Stimulated activated naive CD8-positive, alpha-beta T cell treated with anti-CD3 and anti-CD28 coated beads, Interleukin-15, Interleukin-2, amounts not matched to agents 100 U/mL and 50 U/mL, for 24 hours (primary cell): Measurements from ENCODE around the gene TAF11L14.
"Not testable (repeated sequence)": the region's sequence is repeated elsewhere in the genome, so short reads cannot be mapped to it uniquely, and the experiment has no call there.

ENCODE experiments used
- ATAC-seq: fragments of 150-1000 bp; cut with Tn5 transposase; one replicate; pipeline ENCODE4 v1.10.0; 2021
- DNase-seq: peaks from one replicate; pipeline ENCODE4 v3.0.0; 2021

The TAF11L14 gene

GRCh38 chr5:17634160-17634559 lies at the start of gene TAF11L14:
TAF11L14 (plus strand) TSS chr5:17634460.
- ATAC-seq (no peak), DNase-seq (no peak)

- not testable (repeated sequence) for DNase-seq, ATAC-seq
Measured at GRCh38 chr5:17585658-17586057, 48.6 kb upstream of the TAF11L14 start, which contains the start of gene TAF11L7. TAF11L7 (minus strand) TSS chr5:17585758.

GRCh38 chr5:17590860-17591259 lies 43.4 kb upstream of the TAF11L14 start, which contains the start of gene TAF11L8:
TAF11L8 (minus strand) TSS chr5:17590960.
- not testable (repeated sequence) for ATAC-seq, DNase-seq

DNA sequence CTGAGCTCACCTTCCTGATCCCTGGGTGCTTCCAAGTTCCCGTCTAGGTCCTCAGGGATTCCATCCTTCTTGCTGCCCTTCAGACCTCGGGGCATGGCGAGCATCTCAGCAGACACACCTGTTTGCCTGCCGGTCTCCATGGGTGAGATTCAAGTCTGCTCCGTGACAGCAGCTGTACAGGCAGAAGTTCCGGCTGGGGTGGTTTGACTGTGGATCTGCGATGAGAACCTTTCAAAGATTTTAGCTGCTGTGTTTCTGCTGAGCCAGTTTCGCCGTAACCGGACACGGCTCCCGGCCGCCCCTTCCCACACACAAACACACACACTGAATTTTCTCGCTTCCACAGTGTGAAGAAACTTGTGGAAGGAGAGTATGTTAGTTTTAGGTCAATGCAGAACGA lies 40.0 kb upstream of the TAF11L14 start, which contains the start of gene TAF11L9:
TAF11L9 (minus strand) TSS at position 140 of the 400 bp plus-strand sequence.
- not testable (repeated sequence) for DNase-seq, ATAC-seq

DNA sequence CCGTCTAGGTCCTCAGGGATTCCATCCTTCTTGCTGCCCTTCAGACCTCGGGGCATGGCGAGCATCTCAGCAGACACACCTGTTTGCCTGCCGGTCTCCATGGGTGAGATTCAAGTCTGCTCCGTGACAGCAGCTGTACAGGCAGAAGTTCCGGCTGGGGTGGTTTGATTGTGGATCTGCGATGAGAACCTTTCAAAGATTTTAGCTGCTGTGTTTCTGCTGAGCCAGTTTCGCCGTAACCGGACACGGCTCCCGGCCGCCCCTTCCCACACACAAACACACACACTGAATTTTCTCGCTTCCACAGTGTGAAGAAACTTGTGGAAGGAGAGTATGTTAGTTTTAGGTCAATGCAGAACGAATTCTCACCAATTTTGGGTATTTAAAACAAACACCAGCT lies 36.5 kb upstream of the TAF11L14 start, which contains the start of gene TAF11L10:
TAF11L10 (minus strand) TSS at position 101 of the 400 bp plus-strand sequence.
- not testable (repeated sequence) for DNase-seq, ATAC-seq

DNA sequence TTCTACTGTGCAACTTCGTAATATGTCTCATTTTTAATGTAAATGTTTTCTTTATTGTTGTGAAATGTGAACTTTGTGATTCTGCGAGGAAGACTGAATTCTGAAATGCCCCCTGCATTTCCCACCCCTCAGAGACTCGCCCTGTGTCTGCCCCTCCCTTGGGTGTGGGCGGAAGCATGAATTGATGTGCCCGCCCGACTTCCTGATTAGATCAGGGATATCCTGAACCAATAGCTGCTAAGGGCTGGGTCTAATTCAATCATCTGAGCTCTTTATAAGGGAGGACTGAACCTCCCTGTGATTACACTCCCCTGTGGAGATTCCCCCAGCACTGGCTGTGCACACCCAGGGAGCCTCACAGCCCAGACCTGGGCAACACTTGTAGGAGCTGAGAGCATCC lies 30.4 kb upstream of the TAF11L14 start, which contains the start of gene TAF11L11:
TAF11L11 (plus strand) TSS at position 304 of the 400 bp plus-strand sequence.
- not testable (repeated sequence) for ATAC-seq, DNase-seq

DNA sequence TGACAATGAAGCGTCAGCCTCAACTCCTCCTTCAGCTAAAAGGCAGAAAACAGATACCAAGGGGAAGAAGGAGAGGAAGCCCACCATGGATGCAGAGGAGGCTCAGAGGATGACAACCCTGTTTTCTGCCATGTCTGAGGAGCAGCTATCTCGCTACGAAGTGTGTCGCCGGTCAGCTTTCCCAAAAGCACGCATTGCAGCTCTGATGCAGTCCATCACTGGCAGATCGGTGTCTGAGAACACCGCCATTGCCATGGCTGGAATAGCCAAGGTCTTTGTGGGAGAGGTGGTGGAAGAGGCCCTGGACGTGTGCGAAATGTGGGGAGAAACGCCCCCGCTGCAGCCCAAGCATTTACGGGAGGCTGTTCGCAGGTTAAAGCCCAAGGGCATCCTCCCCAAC lies 29.3 kb upstream of the TAF11L14 start:
- no peak for DNase-seq
- ATAC-seq: no peak

GRCh38 chr5:17607461-17607860 lies 26.8 kb upstream of the TAF11L14 start:
- not testable (repeated sequence) for ATAC-seq, DNase-seq

DNA sequence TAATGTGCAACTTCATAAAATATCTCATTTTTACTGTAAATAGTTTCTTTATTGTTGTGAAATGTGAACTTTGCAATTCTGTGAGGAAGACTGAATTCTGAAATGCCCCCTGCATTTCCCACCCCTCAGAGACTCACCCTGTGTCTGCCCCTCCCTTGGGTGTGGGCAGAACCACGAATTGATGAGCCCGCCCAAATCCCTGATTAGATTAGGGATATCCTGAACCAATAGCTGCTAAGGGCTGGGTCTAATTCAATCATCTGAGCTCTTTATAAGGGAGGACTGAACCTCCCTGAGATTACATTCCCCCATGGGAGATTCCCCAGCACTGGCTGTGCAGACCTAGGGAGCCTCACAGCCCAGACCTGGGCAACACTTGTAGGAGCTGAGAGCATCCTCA lies 24.2 kb upstream of the TAF11L14 start, which contains the start of gene TAF11L12:
TAF11L12 (plus strand) TSS at position 301 of the 400 bp plus-strand sequence.
- not testable (repeated sequence) for DNase-seq, ATAC-seq

GRCh38 chr5:17614872-17615605 lies 19.2 kb upstream of the TAF11L14 start:
- no peak for DNase-seq
- ATAC-seq: no peak

- no peak for DNase-seq
- no peak for ATAC-seq
Measured at GRCh38 chr5:17619354-17619753, 14.9 kb upstream of the TAF11L14 start.

DNA sequence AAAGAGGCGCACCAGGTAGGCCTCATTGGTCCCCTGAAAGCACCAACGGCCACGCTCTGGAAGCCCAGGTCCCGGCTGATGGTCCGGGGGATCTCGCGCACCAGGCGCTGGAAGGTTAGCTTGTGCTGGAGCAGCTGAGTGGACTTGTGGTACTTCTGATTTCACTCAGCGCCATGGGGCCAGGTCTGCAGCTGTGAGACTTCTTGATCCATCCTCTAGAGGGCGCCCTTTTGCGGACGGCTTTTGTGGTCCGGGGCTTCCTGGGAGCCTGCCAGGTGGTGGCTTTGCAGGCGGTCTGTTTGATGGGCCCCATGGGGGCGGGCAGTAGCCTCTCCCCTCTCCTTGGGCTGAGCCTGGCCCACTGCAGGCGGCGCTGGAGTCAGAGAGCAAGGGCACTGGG lies 13.6 kb upstream of the TAF11L14 start:
- ATAC-seq: no peak
- DNase-seq: no peak

- ATAC-seq (no peak), DNase-seq (no peak)
Measured at GRCh38 chr5:17625686-17626085, 8.6 kb upstream of the TAF11L14 start.

- DNase-seq, ATAC-seq: not testable (repeated sequence)
Measured at GRCh38 chr5:17631788-17632187, 2.5 kb upstream of the TAF11L14 start, which contains the start of gene TAF11L13. TAF11L13 (plus strand) TSS chr5:17632088.

DNA sequence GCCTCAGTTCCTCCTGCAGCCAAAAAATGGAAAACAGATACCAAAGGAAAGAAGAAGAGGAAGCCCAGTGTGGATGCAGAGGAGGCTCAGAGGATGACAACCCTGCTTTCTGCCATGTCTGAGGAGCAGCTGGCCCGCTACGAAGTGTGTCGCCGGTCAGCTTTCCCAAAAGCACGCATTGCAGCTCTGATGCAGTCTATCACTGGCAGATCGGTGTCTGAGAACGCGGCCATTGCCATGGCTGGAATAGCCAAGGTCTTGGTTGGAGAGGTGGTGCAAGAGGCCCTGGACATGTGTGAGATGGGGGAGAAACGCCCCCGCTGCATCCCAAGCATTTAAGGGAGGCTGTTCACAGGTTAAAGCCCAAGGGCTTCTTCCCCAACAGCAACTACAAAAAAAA lies 15.0 kb downstream of the TAF11L14 start:
- DNase-seq, ATAC-seq: not testable (repeated sequence)

DNA sequence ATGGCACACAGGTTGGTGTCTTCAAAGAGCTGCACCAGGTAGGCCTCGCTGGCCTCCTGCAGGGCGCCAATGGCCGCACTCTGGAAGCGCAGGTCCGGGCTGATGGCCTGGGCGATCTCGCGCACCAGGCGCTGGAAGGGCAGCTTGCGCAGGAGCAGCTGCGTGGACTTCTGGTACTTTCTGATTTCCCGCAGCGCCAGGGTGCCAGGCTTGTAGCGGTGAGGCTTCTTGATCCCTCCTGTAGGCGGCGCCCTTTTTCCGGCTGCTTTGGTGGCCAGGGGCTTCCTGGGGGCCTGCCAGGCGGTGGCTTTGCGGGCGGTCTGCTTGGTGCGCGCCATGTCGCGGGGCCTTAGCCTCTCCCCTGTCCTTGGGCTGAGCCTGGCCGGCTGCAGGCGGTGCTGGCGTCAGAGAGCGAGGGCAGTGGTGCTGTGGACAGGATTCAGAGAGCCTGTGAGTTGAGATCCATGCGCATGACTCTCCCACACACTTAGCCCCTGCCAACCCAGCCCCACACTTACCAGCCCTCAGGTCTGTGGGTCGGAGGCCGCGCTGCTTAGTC lies 21.0 kb downstream of the TAF11L14 start:
- not testable (repeated sequence) for DNase-seq, ATAC-seq

DNA sequence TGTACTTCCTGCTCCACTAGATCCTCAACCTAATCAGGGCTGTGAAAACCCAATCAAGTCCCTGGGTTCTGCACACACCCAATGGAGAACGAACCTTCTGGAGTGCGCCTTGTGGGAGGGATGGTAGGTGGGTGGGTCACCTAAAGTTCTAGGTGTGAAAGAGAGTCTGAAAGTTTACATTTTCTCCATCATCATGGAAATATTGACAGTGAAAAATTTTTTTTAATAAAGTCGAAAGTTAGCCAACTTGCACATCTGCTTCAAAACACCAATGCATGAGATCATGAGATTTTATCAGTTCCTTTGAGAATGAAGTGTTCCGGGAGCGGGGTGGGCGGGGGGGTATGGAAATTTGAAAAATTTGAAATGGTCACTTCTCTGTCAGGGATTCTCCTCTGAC lies 21.7 kb downstream of the TAF11L14 start:
- DNase-seq (no peak), ATAC-seq (no peak)

DNA sequence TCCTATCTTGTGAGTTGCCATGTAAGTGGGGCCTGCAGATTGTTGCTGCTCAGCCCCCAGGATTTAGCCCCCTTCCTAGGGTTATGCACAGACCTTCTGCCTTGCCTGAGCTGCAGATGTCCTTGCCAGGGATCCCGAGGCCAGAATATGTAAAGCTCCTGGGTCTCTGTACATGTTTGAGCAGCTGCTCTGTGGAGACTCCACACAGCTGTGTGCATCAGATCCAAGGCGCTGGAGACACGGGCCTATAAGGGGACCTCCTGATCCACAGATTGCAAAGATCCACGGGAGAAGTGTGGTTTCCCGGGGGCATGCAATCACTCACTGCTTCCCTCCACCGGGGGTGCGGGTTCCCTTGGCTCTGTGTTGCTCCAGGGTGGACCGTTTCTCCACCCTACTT lies 28.9 kb downstream of the TAF11L14 start:
- DNase-seq: no peak

DNA sequence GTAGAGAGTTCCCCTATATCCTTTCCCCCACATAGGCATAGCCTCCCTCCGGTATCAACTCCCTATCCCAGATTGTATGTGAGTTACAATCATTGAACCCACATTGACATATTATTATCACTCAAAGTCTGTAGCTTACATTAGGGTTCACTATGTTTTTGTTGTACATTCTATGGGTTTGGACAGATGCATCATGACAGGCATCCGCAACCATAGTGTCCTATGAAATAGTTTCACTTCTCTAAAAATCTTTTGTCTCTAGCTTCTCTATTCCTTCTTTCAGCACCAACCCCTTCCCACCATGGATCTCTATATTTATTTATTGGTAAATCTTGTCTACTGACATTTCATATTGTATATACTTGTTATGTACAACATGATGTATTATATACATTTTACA lies 31.6 kb downstream of the TAF11L14 start:
- ATAC-seq (no peak), DNase-seq (no peak)

More for the DNA sequence above, 28.9 kb downstream of the TAF11L14 start:
- ATAC-seq: no peak

DNA sequence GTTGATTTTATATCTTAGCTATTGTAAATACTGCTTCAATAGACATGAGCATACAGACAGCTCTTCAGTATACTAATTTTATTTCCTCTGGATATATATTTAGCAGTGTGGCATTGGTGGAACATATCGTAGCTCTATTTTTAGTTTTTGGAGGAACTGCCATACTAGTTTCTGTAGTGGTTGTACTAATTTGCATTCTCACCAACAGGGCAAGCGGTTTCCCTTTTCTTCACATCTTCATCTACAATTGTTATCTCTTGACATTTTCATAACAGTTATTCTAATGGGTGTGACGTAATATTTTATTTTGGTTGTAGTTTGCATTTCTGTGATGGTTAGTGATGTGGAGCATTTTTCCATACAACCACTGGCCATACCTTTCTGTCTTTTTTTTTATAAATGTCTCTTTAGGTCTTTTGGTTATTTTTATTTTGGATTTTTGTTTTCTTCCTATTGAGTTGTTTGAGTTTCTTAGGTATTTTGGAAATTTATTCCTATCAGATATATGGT lies 32.5 kb downstream of the TAF11L14 start:
- ATAC-seq (no peak), DNase-seq (no peak)

- DNase-seq (no peak), ATAC-seq (no peak)
Measured at GRCh38 chr5:17670353-17670752, 36.1 kb downstream of the TAF11L14 start.

- DNase-seq: no peak
- ATAC-seq: no peak
Measured at GRCh38 chr5:17678751-17679324, 44.6 kb downstream of the TAF11L14 start.
